ENCODE data around the gene GLCE.

GLCE gene

DNA sequence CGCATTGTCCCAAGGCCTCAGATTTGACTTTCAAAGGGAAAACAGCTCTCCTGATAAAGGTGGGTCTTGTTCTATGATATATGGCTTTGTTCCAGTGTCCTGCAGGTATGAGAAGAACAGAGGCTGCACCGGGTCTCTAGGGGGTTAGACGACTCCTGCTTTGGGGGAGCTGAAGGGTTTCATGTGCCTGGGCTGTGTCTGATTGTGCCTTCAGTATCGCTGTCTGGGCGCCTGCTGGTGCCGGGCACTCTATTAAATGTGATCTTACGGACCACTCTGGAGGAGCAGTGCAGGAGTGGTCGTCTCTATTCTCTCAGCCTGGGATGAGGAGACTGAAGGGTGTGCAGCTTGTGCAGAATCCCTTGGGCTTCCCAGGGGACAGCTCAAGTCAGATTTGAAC lies 154.3 kb downstream of the GLCE start:
- TF ChIP-seq, protein P1, sequence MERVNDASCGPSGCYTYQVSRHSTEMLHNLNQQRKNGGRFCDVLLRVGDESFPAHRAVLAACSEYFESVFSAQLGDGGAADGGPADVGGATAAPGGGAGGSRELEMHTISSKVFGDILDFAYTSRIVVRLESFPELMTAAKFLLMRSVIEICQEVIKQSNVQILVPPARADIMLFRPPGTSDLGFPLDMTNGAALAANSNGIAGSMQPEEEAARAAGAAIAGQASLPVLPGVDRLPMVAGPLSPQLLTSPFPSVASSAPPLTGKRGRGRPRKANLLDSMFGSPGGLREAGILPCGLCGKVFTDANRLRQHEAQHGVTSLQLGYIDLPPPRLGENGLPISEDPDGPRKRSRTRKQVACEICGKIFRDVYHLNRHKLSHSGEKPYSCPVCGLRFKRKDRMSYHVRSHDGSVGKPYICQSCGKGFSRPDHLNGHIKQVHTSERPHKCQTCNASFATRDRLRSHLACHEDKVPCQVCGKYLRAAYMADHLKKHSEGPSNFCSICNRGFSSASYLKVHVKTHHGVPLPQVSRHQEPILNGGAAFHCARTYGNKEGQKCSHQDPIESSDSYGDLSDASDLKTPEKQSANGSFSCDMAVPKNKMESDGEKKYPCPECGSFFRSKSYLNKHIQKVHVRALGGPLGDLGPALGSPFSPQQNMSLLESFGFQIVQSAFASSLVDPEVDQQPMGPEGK (CRISPR knock-in tag; IDR thresholded peaks at IDR 0.05; ENCODE audit: borderline replicate concordance) = no peak
- TF ChIP-seq CSDC2 (CRISPR knock-in tag; IDR thresholded peaks at IDR 0.05) (no peak), ZFP3 (CRISPR knock-in tag; IDR thresholded peaks at IDR 0.05) (no peak), ISL1 (CRISPR knock-in tag; IDR thresholded peaks at IDR 0.05) (no peak), ESRRG (CRISPR knock-in tag; IDR thresholded peaks at IDR 0.05) (no peak), BACH2 (CRISPR knock-in tag; IDR thresholded peaks at IDR 0.05; ENCODE audit: borderline replicate concordance) (no peak), TOX (CRISPR knock-in tag; IDR thresholded peaks at IDR 0.05; ENCODE audit: borderline replicate concordance) (no peak), ZNF8 (CRISPR knock-in tag; IDR thresholded peaks at IDR 0.05) (no peak), GLIS3 (CRISPR knock-in tag; IDR thresholded peaks at IDR 0.05) (no peak), ARNTL (CRISPR knock-in tag; IDR thresholded peaks at IDR 0.05; ENCODE audit: borderline replicate concordance, low read depth) (no peak), ZNF70 (CRISPR knock-in tag; IDR thresholded peaks at IDR 0.05) (no peak), RARB (CRISPR knock-in tag; IDR thresholded peaks at IDR 0.05) (no peak), SNAI2 (CRISPR knock-in tag; IDR thresholded peaks at IDR 0.05) (no peak), ZC3H10 (CRISPR knock-in tag; IDR thresholded peaks at IDR 0.05) (no peak), PPARA (CRISPR knock-in tag; IDR thresholded peaks at IDR 0.05; ENCODE audit: borderline replicate concordance) (no peak), TCF4 (CRISPR knock-in tag; IDR thresholded peaks at IDR 0.05; ENCODE audit: borderline replicate concordance) (no peak), OSR1 (CRISPR knock-in tag; IDR thresholded peaks at IDR 0.05) (no peak), ZFP30 (CRISPR knock-in tag; IDR thresholded peaks at IDR 0.05) (no peak)
- TF ChIP-seq, protein P2, sequence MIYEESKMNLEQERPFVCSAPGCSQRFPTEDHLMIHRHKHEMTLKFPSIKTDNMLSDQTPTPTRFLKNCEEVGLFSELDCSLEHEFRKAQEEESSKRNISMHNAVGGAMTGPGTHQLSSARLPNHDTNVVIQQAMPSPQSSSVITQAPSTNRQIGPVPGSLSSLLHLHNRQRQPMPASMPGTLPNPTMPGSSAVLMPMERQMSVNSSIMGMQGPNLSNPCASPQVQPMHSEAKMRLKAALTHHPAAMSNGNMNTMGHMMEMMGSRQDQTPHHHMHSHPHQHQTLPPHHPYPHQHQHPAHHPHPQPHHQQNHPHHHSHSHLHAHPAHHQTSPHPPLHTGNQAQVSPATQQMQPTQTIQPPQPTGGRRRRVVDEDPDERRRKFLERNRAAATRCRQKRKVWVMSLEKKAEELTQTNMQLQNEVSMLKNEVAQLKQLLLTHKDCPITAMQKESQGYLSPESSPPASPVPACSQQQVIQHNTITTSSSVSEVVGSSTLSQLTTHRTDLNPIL (CRISPR knock-in tag; IDR thresholded peaks at IDR 0.05; ENCODE audit: low read depth) = no peak
- TF ChIP-seq, protein P3, sequence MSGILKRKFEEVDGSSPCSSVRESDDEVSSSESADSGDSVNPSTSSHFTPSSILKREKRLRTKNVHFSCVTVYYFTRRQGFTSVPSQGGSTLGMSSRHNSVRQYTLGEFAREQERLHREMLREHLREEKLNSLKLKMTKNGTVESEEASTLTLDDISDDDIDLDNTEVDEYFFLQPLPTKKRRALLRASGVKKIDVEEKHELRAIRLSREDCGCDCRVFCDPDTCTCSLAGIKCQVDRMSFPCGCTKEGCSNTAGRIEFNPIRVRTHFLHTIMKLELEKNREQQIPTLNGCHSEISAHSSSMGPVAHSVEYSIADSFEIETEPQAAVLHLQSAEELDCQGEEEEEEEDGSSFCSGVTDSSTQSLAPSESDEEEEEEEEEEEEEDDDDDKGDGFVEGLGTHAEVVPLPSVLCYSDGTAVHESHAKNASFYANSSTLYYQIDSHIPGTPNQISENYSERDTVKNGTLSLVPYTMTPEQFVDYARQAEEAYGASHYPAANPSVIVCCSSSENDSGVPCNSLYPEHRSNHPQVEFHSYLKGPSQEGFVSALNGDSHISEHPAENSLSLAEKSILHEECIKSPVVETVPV (CRISPR knock-in tag; IDR thresholded peaks at IDR 0.05) = no peak
- ATAC-seq = no peak

DNA sequence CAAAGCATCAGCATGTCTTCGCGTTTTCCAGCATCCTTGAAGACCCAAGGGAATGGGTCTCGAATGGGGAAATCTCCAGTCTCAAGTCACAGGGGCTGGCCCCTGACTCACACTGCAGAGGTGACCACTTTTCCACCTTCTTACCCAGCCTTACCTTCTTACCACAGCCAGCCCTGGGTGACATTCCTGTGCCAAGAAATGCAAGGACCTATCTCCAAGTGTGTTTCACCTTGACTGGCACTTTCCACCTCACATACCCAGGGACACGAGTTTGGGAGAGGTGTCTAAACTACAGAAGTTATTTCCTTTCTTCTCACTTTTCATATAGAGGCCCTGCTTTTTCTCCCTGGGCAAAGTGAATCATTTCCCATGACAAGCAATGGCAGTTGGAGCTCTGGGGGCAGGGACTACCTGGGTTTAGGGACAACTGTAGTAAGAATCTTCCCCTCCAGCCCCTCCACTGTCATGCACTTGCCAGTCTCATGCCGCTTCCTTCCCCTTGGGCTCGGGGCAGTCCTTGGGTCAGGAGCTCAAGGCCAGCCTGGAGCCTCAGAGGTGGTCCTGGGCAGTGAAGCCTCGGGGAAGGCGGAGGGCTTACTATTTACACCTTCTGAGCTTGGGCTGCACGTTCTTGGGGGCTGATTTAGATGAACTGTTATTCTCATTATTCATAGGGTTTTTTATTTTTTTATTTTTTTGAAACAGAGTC lies 155.1 kb downstream of the GLCE start:
- no peak for ATAC-seq
- TF ChIP-seq ZNF565 (CRISPR knock-in tag; conservative IDR thresholded peaks at IDR 0.05; ENCODE audit: low read depth) (no peak), ZNF8 (CRISPR knock-in tag; IDR thresholded peaks at IDR 0.05) (no peak), ZFP30 (CRISPR knock-in tag; IDR thresholded peaks at IDR 0.05) (no peak), BACH2 (CRISPR knock-in tag; IDR thresholded peaks at IDR 0.05; ENCODE audit: borderline replicate concordance) (no peak), CSDC2 (CRISPR knock-in tag; IDR thresholded peaks at IDR 0.05) (no peak), TOX (CRISPR knock-in tag; IDR thresholded peaks at IDR 0.05; ENCODE audit: borderline replicate concordance) (no peak), RARB (CRISPR knock-in tag; IDR thresholded peaks at IDR 0.05) (no peak), SNAI2 (CRISPR knock-in tag; IDR thresholded peaks at IDR 0.05) (no peak), TCF4 (CRISPR knock-in tag; IDR thresholded peaks at IDR 0.05; ENCODE audit: borderline replicate concordance) (no peak), ISL1 (CRISPR knock-in tag; IDR thresholded peaks at IDR 0.05) (no peak), OSR1 (CRISPR knock-in tag; IDR thresholded peaks at IDR 0.05) (no peak)
- TF ChIP-seq, protein P4, sequence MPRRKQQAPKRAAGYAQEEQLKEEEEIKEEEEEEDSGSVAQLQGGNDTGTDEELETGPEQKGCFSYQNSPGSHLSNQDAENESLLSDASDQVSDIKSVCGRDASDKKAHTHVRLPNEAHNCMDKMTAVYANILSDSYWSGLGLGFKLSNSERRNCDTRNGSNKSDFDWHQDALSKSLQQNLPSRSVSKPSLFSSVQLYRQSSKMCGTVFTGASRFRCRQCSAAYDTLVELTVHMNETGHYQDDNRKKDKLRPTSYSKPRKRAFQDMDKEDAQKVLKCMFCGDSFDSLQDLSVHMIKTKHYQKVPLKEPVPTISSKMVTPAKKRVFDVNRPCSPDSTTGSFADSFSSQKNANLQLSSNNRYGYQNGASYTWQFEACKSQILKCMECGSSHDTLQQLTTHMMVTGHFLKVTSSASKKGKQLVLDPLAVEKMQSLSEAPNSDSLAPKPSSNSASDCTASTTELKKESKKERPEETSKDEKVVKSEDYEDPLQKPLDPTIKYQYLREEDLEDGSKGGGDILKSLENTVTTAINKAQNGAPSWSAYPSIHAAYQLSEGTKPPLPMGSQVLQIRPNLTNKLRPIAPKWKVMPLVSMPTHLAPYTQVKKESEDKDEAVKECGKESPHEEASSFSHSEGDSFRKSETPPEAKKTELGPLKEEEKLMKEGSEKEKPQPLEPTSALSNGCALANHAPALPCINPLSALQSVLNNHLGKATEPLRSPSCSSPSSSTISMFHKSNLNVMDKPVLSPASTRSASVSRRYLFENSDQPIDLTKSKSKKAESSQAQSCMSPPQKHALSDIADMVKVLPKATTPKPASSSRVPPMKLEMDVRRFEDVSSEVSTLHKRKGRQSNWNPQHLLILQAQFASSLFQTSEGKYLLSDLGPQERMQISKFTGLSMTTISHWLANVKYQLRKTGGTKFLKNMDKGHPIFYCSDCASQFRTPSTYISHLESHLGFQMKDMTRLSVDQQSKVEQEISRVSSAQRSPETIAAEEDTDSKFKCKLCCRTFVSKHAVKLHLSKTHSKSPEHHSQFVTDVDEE (CRISPR knock-in tag; IDR thresholded peaks at IDR 0.05) = no peak
- TF ChIP-seq, protein P5, sequence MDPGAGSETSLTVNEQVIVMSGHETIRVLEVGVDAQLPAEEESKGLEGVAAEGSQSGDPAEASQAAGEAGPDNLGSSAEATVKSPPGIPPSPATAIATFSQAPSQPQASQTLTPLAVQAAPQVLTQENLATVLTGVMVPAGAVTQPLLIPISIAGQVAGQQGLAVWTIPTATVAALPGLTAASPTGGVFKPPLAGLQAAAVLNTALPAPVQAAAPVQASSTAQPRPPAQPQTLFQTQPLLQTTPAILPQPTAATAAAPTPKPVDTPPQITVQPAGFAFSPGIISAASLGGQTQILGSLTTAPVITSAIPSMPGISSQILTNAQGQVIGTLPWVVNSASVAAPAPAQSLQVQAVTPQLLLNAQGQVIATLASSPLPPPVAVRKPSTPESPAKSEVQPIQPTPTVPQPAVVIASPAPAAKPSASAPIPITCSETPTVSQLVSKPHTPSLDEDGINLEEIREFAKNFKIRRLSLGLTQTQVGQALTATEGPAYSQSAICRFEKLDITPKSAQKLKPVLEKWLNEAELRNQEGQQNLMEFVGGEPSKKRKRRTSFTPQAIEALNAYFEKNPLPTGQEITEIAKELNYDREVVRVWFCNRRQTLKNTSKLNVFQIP (CRISPR knock-in tag; IDR thresholded peaks at IDR 0.05; ENCODE audit: borderline replicate concordance, low read depth) = no peak
- TF ChIP-seq, protein P1 (CRISPR knock-in tag; IDR thresholded peaks at IDR 0.05; ENCODE audit: borderline replicate concordance) = no peak
- TF ChIP-seq, protein P3 (CRISPR knock-in tag; IDR thresholded peaks at IDR 0.05) = no peak

Data from SK-N-SH treated with all-trans-retinoic acid at 6 μM for 48 hours (cell line).